GM12873 (cell line): ENCODE results near the gene TSNAXIP1.

ENCODE experiments used
- CTCF ChIP-seq: IDR thresholded peaks from 2 replicates; pipeline ENCODE4 v1.5.1; 2012; ENCODE audit warnings: low read depth, mild to moderate bottlenecking, moderate library complexity, low read length, control low read depth; ENCODE audit not compliant: insufficient read depth; ENCODE audit errors: missing control alignments

TSNAXIP1 gene

DNA sequence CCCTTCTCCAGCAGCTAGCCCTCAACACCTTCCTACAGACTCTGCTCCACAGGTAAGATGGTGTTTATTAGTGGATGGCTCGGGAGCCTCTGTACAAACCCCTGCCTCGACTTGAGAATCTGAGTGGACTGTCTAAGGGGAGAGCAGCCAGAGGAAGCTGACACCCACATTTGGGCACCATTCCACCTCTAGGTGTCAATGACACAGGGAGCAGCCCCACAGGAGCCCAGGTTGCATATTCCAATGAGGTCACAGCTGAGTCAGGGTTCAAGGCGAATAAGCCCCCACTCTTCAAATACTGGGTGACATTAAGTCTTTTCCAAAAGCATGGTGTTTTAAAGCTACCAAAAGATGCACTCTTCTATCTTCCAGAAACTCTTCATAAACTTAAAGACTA is 32.2 kb upstream of the TSNAXIP1 start:
- TF ChIP-seq CTCF, result no peak

- TF ChIP-seq CTCF, result no peak
Observed at GRCh38 chr16:67775273-67775672, 31.4 kb upstream of the TSNAXIP1 start.

GRCh38 chr16:67779256-67780014 is 27.3 kb upstream of the TSNAXIP1 start:
- no peak for TF ChIP-seq CTCF

- no peak for TF ChIP-seq CTCF
Observed at GRCh38 chr16:67780847-67781564, 25.7 kb upstream of the TSNAXIP1 start.

DNA sequence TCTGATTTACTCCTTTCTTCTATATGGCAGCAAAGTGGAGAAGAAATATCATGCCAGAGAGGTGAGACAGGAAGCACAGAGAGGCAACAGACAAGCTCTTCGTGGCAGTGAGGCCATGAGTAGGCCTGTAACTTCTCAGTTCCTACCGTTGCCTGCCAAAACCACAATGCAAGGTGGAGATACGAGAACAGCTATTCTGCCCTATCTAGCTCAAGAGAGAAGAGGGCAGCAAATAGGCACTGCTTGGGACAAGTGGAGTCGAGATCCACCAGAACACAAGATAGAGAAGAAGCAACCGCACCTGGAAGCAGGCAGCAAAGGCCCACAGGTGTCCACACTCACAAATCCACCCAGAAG is 25.1 kb upstream of the TSNAXIP1 start:
- no peak for TF ChIP-seq CTCF

- no peak for TF ChIP-seq CTCF
Observed at GRCh38 chr16:67782567-67783352, 23.9 kb upstream of the TSNAXIP1 start.

- TF ChIP-seq CTCF, result no peak
Observed at GRCh38 chr16:67783353-67783725, 23.4 kb upstream of the TSNAXIP1 start.
